ENCODE data around the gene BEST3. TPM values are rescaled to one million over a fixed set of nuclear protein-coding genes. Genes with fewer than 3 reads are reported as not detected.
"Not testable (repeated sequence)": the region's sequence is repeated elsewhere in the genome, so short reads cannot be mapped to it uniquely, and the experiment has no call there.

BEST3 gene
- total RNA-seq, 1 donor from 2014 or later = 45.4 TPM

DNA sequence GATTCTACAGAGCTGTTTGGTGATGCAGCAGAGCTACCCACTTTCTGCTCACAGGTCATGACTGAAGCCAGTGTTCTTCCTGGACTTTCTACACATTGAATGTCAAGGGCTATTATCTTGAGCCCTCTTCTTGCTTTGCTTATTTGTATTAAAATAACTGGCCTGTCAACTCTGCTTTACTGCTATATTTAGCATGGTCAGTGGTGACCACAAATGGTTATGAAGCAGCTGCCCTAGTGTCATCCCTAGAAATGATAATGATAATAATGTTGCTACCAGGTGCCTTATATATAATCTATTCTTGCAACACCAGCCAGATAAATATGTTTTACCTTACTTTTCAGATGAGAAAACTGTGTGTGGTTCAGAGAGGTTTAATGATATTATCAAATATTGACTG is 85.8 kb downstream of the BEST3 start:
- no peaks in the 10 kb centered on the region for H3K36me3 ChIP-seq (ENCODE audit: control insufficient read depth in 3 of 3, insufficient read depth in 3 of 3, low read length in 3 of 3)
- H3K4me1 ChIP-seq (ENCODE audit: control insufficient read depth in 3 of 3, insufficient read depth in 3 of 3, low read length in 3 of 3) = no peaks in the 10 kb centered on the region
- no peak overlapping the region for H3K27ac ChIP-seq (ENCODE audit: low read depth, low read length)
- H3K27me3 ChIP-seq (ENCODE audit: control insufficient read depth in 3 of 3, insufficient read depth in 3 of 3, low read length in 3 of 3) = no peaks in the 10 kb centered on the region
- no peaks in the 10 kb centered on the region for H3K9me3 ChIP-seq (ENCODE audit: control insufficient read depth in 3 of 3, low read length in 3 of 3)
- no peak overlapping the region for H3K9ac ChIP-seq (ENCODE audit: low read depth in 1 of 3, low read length in 3 of 3)
- H3K4me3 ChIP-seq (ENCODE audit: low read length in 3 of 3) = no peak overlapping the region

DNA sequence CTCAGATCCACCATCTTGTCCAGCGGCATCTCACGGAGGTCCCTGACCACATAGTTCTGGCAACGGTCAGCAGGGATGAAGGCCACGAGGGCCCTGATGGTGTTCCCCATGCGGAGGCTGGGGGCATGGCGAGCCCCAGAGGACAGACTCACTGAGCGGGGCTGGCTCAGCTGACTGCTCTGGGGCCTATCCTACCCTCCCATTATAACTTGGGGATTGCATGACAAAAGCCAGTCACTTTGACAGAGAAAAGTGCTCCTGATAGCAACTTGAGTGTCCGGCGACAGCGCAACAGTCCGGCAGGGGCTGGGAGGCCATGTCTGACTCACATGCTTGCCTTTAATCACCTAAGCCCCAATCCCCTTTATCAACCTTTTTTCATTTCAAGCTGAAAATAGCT is 88.4 kb downstream of the BEST3 start, which contains the start of gene LRRC10:
Gene LRRC10, minus strand, starts transcription at position 179 of the 400 bp plus-strand sequence. Its CDS starts 69 bp downstream, at position 110.
- Histone ChIP-seq H3K36me3 (ENCODE audit: control insufficient read depth in 3 of 3, insufficient read depth in 3 of 3, low read length in 3 of 3) (no peaks in the 10 kb centered on the region), H3K4me1 (ENCODE audit: control insufficient read depth in 3 of 3, insufficient read depth in 3 of 3, low read length in 3 of 3) (no peaks in the 10 kb centered on the region), H3K27ac (ENCODE audit: low read depth, low read length) (no peak within 1 kb of the TSS), H3K27me3 (ENCODE audit: control insufficient read depth in 3 of 3, insufficient read depth in 3 of 3, low read length in 3 of 3) (no peaks in the 10 kb centered on the region), H3K9me3 (ENCODE audit: control insufficient read depth in 3 of 3, low read length in 3 of 3) (no peaks in the 10 kb centered on the region), H3K9ac (ENCODE audit: low read depth in 1 of 3, low read length in 3 of 3) (no peak within 1 kb of the TSS), H3K4me3 (ENCODE audit: low read length in 3 of 3) (no peak within 1 kb of the TSS)

GRCh38 chr12:69610126-69610525 is 89.0 kb downstream of the BEST3 start:
- no peaks in the 10 kb centered on the region for H3K9me3 ChIP-seq (ENCODE audit: control insufficient read depth in 3 of 3, low read length in 3 of 3)
- H3K4me1 ChIP-seq (ENCODE audit: control insufficient read depth in 3 of 3, insufficient read depth in 3 of 3, low read length in 3 of 3) = no peaks in the 10 kb centered on the region
- no peaks in the 10 kb centered on the region for H3K36me3 ChIP-seq (ENCODE audit: control insufficient read depth in 3 of 3, insufficient read depth in 3 of 3, low read length in 3 of 3)
- H3K27ac ChIP-seq (ENCODE audit: low read depth, low read length) = no peak overlapping the region
- no peaks in the 10 kb centered on the region for H3K27me3 ChIP-seq (ENCODE audit: control insufficient read depth in 3 of 3, insufficient read depth in 3 of 3, low read length in 3 of 3)
- H3K4me3 ChIP-seq (ENCODE audit: low read length in 3 of 3) = no peak overlapping the region
- H3K9ac ChIP-seq (ENCODE audit: low read depth in 1 of 3, low read length in 3 of 3) = no peak overlapping the region

- peaks cover 0 to 3% (median 0%) of the 10 kb centered on the region in 3 donors for H3K36me3 ChIP-seq (ENCODE audit: control insufficient read depth in 3 of 3, insufficient read depth in 3 of 3, low read length in 3 of 3)
- H3K27ac ChIP-seq (ENCODE audit: low read depth, low read length) = no peak overlapping the region
- H3K4me3 ChIP-seq (ENCODE audit: low read length in 3 of 3) = no peak overlapping the region
- H3K9me3 ChIP-seq (ENCODE audit: control insufficient read depth in 3 of 3, low read length in 3 of 3) = no peaks in the 10 kb centered on the region
- H3K9ac ChIP-seq (ENCODE audit: low read depth in 1 of 3, low read length in 3 of 3) = no peak overlapping the region
- no peaks in the 10 kb centered on the region for H3K4me1 ChIP-seq (ENCODE audit: control insufficient read depth in 3 of 3, insufficient read depth in 3 of 3, low read length in 3 of 3)
- no peaks in the 10 kb centered on the region for H3K27me3 ChIP-seq (ENCODE audit: control insufficient read depth in 3 of 3, insufficient read depth in 3 of 3, low read length in 3 of 3)
Measured at GRCh38 chr12:69608114-69608513, 91.0 kb downstream of the BEST3 start.

DNA sequence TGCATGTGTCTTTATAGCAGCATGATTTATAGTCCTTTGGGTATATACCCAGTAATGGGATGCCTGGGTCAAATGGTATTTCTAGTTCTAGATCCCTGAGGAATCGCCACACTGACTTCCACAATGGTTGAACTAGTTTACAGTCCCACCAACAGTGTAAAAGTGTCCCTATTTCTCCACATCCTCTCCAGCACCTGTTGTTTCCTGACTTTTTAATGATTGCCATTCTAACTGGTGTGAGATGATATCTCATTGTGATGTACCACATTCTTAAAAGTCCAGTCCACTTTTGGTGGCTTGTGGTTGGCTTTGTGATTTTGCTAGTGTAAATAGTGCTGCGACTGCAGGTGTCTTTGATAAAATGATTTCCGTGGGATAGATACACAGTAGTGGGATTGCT is 94.8 kb downstream of the BEST3 start:
- not testable (repeated sequence) for H3K9ac ChIP-seq (ENCODE audit: low read depth in 1 of 3, low read length in 3 of 3); H3K27ac ChIP-seq (ENCODE audit: low read depth, low read length); H3K27me3 ChIP-seq (ENCODE audit: control insufficient read depth in 3 of 3, insufficient read depth in 3 of 3, low read length in 3 of 3); H3K4me3 ChIP-seq (ENCODE audit: low read length in 3 of 3); H3K4me1 ChIP-seq (ENCODE audit: control insufficient read depth in 3 of 3, insufficient read depth in 3 of 3, low read length in 3 of 3); H3K9me3 ChIP-seq (ENCODE audit: control insufficient read depth in 3 of 3, low read length in 3 of 3)
- H3K36me3 ChIP-seq (ENCODE audit: control insufficient read depth in 3 of 3, insufficient read depth in 3 of 3, low read length in 3 of 3) = peaks cover 17 to 38% (median 20%) of the 10 kb centered on the region in 3 donors

Other genes with a start within 250 kb of the BEST3 start
- 32.9 TPM for gene FRS2, start 228.9 kb downstream of the BEST3 start, total RNA-seq
- 158 TPM for gene CCT2, start 113.8 kb downstream of the BEST3 start, total RNA-seq
- 0.52 TPM for gene LRRC10, start 88.4 kb downstream of the BEST3 start, total RNA-seq
- 13.0 TPM for gene RAB3IP, start 39.6 kb upstream of the BEST3 start, total RNA-seq
- under 0.01 TPM for gene MYRFL, start 125.9 kb upstream of the BEST3 start, total RNA-seq